ENCODE measurements around the gene SAMD14.

Gene SAMD14

DNA sequence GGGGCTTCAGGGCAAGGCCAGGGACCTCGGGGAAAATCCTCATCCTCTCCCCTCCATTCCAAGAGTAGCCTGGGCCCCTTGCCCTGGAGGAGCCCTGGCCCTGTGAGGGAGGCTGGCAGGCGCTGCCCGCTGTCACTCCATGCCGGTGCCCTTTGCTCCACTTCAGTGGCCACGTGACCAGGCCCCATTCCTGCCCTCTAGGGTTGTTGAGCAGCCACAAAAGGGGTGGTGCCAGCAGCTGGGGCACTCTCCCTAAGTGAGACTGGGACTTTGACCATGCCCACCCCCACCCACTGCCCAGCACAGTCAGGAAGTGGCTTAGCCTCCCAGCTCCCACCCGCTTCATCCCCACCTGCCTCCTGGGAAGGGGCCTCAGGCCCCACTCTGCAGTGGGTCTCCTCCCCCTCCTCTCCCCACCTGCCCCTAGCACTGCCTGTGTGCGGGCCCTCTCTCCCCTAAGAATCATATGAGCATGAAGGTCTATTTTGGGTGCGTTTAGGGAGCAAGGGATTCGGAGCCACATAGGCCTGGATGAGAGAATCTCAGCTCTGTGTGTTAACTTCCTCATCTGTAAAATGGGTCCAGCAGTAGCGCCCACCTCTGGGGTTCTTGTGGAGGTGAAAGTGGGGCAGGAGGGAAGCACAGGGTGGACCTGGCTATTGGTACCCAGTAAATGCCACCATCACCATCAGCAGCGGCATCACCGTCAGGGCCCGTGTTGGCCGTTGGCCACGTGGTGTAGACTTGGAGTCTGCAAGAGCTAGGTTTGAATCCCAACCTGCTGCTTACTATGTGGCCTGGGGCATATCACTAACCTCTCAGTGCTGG lies 27.6 kb downstream of the SAMD14 start:
- H3K27me3 Mint-ChIP-seq: no peaks in the 10 kb centered on the region
- no peak overlapping the region for H3K4me3 Mint-ChIP-seq
- H3K27ac Mint-ChIP-seq: no peak overlapping the region
- no peaks in the 10 kb centered on the region for H3K9me3 Mint-ChIP-seq
- H3K36me3 Mint-ChIP-seq: no peaks in the 10 kb centered on the region
- peaks cover 13% of the 10 kb centered on the region for H3K4me1 Mint-ChIP-seq

DNA sequence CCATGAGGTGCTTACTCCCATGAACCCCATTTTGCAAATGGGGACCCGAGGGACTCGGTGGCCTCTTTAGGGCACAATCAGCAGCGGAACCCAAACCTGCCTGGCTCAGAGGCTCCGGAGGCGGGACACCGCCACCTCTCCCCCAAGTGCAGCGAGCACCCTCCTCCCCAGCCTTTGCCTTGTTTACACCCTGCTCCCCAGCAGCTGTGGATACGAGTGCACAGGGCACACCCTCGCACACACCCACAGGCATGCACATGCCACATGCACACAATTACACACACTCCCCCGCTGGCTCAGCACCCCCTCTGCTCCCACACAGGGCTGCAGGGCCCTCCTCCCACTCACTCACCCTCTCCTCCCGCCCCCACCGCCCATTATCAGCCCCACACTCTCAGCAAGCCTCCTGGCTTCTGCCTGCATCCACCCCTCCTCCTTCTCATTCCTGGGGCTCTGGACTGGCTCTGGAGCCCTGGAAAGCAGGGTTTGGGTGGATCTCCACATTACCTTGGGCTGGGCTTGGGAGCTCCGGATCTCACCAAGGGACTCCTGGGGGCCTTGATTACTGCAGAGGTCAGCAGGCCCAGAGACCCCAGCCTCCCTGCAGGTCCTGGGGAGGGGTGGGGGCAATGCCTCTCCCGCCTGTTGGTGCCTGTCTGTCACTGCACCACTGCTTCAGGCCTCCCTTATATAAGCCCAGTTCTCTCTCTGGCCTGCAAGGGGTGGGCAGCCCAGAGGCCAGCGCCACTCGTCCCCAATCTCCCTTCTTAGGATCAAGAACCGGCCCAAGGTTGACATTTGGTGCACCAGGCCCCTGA lies 28.4 kb downstream of the SAMD14 start:
- Mint-ChIP-seq H3K27ac (no peak overlapping the region), H3K27me3 (no peaks in the 10 kb centered on the region), H3K4me3 (no peak overlapping the region), H3K4me1 (peaks cover 17% of the 10 kb centered on the region), H3K36me3 (no peaks in the 10 kb centered on the region), H3K9me3 (no peaks in the 10 kb centered on the region)

- no peaks in the 10 kb centered on the region for H3K36me3 Mint-ChIP-seq
- H3K9me3 Mint-ChIP-seq: no peaks in the 10 kb centered on the region
- peaks cover 23% of the 10 kb centered on the region for H3K4me1 Mint-ChIP-seq
- no peak overlapping the region for H3K27ac Mint-ChIP-seq
- no peaks in the 10 kb centered on the region for H3K27me3 Mint-ChIP-seq
- H3K4me3 Mint-ChIP-seq: no peak overlapping the region
Observed at GRCh38 chr17:50100921-50101345, 29.0 kb downstream of the SAMD14 start.

DNA sequence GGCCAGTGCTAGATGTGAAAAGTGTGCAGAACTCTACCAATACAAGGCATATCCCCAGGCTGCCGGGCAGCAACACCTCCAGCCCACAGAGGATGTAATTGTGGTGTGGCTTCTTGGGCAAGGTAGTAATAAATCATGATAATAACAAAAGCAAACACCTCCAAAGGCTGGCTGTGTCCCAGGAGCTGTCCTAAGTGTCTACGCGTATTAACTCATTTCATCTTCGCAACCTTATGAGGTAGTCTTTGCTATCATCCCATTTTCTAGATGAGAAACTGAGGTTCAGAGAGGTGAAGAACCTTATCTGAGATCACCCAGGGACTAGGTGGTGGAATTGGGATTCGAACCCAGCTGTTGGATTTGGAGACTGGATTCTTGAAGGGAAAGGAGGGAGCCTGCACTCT lies 29.5 kb downstream of the SAMD14 start:
- H3K27me3 Mint-ChIP-seq: no peaks in the 10 kb centered on the region
- peaks cover 27% of the 10 kb centered on the region for H3K4me1 Mint-ChIP-seq
- H3K36me3 Mint-ChIP-seq: no peaks in the 10 kb centered on the region
- H3K27ac Mint-ChIP-seq: no peak overlapping the region
- no peaks in the 10 kb centered on the region for H3K9me3 Mint-ChIP-seq
- no peak overlapping the region for H3K4me3 Mint-ChIP-seq

DNA sequence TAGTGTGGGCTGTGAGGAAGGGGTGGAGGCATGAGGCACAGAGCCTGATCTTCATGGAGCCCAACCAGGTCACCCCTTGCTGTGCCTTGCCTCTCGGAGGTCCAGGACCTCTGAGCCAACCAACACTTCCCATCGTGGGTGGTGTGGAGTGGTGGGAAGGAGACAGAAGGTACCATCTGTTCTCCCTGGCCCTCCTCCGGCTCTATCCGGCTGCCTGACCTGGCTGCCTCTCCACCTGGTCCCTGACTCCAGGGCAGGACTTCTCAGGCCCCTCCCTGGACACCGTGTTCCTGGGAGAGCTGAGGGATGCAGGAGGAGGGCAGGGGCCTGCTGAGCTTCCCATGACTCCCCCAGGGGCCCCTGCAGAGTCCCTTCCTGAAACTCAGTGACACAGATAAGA lies 31.0 kb downstream of the SAMD14 start:
- Mint-ChIP-seq H3K9me3 (no peaks in the 10 kb centered on the region), H3K27ac (no peak overlapping the region), H3K4me3 (no peak overlapping the region), H3K27me3 (no peaks in the 10 kb centered on the region), H3K4me1 (peaks cover 33% of the 10 kb centered on the region), H3K36me3 (no peaks in the 10 kb centered on the region)

- no peaks in the 10 kb centered on the region for H3K36me3 Mint-ChIP-seq
- no peak overlapping the region for H3K4me3 Mint-ChIP-seq
- no peak overlapping the region for H3K27ac Mint-ChIP-seq
- H3K4me1 Mint-ChIP-seq: peaks cover 35% of the 10 kb centered on the region
- no peaks in the 10 kb centered on the region for H3K27me3 Mint-ChIP-seq
- H3K9me3 Mint-ChIP-seq: no peaks in the 10 kb centered on the region
Observed at GRCh38 chr17:50098583-50098982, 31.4 kb downstream of the SAMD14 start.

DNA sequence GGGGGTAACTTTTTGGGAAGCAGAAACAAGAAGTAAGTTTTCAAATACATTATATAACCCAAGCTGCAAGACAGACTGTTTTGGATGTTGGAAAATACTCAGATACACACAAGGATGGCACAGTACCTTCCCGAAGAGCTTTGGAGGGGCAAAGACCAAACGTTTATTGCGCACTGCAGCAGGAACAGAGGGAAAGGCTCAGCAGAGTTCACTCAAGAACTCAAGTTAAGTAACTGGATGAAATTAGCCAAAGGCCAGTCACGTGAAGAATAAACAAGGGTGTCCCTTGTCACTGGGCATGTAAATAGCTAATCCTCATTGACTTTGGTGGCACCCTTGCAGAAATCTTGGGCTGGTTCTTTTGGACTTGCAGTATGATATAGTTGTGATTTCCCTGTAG lies 32.0 kb downstream of the SAMD14 start:
- no peak overlapping the region for H3K27ac Mint-ChIP-seq

GRCh38 chr17:50097455-50097854 lies 32.5 kb downstream of the SAMD14 start:
- Mint-ChIP-seq H3K27me3 (no peaks in the 10 kb centered on the region), H3K27ac (no peak overlapping the region), H3K9me3 (no peaks in the 10 kb centered on the region), H3K4me1 (peaks cover 40% of the 10 kb centered on the region), H3K4me3 (no peak overlapping the region), H3K36me3 (no peaks in the 10 kb centered on the region)

More for the DNA sequence above, 32.0 kb downstream of the SAMD14 start:
- Mint-ChIP-seq H3K36me3 (no peaks in the 10 kb centered on the region), H3K9me3 (no peaks in the 10 kb centered on the region), H3K4me1 (peaks cover 40% of the 10 kb centered on the region), H3K27me3 (no peaks in the 10 kb centered on the region), H3K4me3 (no peak overlapping the region)

GRCh38 chr17:50096758-50097157 lies 33.2 kb downstream of the SAMD14 start:
- Mint-ChIP-seq H3K4me1 (peaks cover 40% of the 10 kb centered on the region), H3K4me3 (peak overlapping the region; percentile 0), H3K27me3 (no peaks in the 10 kb centered on the region), H3K27ac (no peak overlapping the region), H3K36me3 (no peaks in the 10 kb centered on the region), H3K9me3 (no peaks in the 10 kb centered on the region)

DNA sequence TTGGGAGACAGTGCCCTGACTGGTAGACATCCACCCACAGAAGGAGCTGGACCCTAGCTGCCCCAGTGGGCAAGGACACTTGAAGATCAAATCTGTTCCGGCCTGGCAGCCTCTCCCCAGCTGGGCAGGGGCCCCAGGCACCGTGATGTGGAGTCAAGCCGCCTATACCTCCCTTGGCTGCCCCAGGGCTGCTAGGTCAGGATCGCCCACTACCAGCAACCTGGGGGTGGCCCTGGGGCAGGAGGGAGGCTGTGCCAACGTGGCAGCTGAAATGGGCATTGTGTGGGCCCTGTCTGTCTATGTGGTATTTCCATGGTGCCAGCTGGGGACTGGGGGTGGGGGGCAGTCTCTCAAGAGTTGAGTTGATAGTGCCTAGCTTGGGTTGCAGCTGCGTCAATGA lies 33.9 kb downstream of the SAMD14 start:
- H3K4me1 Mint-ChIP-seq: peaks cover 40% of the 10 kb centered on the region
- no peaks in the 10 kb centered on the region for H3K9me3 Mint-ChIP-seq
- H3K27ac Mint-ChIP-seq: peak overlapping the region; percentile 70
- H3K36me3 Mint-ChIP-seq: no peaks in the 10 kb centered on the region
- H3K4me3 Mint-ChIP-seq: peak overlapping the region; percentile 97
- H3K27me3 Mint-ChIP-seq: no peaks in the 10 kb centered on the region

DNA sequence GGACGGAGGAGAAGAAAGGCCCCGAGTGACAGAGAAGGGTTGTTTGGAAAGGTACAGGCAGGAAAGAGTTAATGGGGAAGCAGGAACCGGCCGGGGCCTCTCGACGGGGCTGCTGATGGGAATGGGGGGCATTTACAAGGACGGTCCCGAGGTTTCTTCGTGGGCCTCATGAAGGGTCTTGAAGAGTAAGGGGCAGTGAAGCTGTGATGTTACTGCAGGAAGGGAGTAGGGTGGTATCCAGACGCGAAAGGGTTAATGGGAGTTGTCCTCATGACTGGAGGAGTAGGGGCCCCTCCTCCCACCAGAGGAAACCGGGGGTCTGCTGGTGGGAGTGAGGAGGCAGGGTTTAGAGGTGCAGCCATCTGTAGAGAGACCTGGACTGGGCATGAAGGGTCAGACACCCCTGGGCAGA lies 34.3 kb downstream of the SAMD14 start:
- peak overlapping the region; percentile 70 for H3K27ac Mint-ChIP-seq
- no peaks in the 10 kb centered on the region for H3K36me3 Mint-ChIP-seq
- H3K4me3 Mint-ChIP-seq: peak overlapping the region; percentile 97
- no peaks in the 10 kb centered on the region for H3K9me3 Mint-ChIP-seq
- H3K27me3 Mint-ChIP-seq: no peaks in the 10 kb centered on the region
- peaks cover 40% of the 10 kb centered on the region for H3K4me1 Mint-ChIP-seq

DNA sequence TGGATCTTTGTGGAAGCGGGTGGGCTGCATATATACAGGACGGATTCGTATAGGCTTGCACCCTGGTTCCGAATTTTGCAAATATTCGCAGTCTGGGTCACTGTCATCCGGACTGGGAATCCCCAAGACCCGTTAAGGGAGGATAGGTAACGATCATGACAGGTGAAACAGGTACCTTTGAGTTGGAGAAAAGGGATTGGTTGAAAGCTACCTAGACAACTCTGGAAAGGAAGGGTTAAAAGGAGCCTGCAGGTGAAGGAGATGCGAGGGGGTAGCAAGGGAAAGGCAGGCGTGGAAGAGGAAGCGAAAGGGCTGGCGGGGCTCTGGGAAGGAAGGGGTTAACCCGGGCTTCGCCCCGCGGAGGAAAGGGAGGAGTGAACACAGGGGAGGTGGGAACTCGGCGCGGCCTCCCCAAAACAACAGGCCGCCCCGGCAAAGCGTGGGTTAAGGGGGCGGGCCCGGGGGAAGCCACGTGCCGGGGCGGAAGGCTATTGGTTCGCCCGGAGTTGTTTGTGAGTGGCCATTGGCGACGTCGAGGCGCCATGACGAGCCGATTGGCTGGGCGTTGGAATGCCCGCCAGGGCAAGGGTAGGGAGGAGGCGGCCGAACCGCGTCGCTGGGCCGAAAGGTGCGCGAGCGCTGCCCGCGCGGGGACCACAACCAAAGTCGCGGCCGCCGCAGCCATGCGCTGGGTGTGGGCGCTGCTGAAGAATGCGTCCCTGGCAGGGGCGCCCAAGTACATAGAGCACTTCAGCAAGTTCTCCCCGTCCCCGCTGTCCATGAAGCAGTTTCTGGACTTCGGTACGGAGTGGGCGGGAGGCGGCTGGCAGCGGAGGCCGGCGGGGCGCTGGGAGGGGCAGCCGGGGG lies 35.0 kb downstream of the SAMD14 start, which contains the start of gene PDK2:
Gene PDK2 (plus strand): TSS at position 599 of the 867 bp plus-strand sequence. CDS start 85 bp downstream, at position 684.
- H3K9me3 Mint-ChIP-seq: no peaks in the 10 kb centered on the region
- peak within 1 kb of the TSS; percentile 97 for H3K4me3 Mint-ChIP-seq
- H3K27ac Mint-ChIP-seq: peak within 1 kb of the TSS; percentile 98
- no peaks in the 10 kb centered on the region for H3K36me3 Mint-ChIP-seq
- H3K4me1 Mint-ChIP-seq: peaks cover 36% of the 10 kb centered on the region
- no peaks in the 10 kb centered on the region for H3K27me3 Mint-ChIP-seq

GRCh38 chr17:50094243-50094752 lies 35.7 kb downstream of the SAMD14 start:
- Mint-ChIP-seq H3K27ac (peak overlapping the region; percentile 98), H3K9me3 (no peaks in the 10 kb centered on the region), H3K4me3 (peak overlapping the region; percentile 97), H3K36me3 (no peaks in the 10 kb centered on the region), H3K27me3 (no peaks in the 10 kb centered on the region), H3K4me1 (peaks cover 31% of the 10 kb centered on the region)

DNA sequence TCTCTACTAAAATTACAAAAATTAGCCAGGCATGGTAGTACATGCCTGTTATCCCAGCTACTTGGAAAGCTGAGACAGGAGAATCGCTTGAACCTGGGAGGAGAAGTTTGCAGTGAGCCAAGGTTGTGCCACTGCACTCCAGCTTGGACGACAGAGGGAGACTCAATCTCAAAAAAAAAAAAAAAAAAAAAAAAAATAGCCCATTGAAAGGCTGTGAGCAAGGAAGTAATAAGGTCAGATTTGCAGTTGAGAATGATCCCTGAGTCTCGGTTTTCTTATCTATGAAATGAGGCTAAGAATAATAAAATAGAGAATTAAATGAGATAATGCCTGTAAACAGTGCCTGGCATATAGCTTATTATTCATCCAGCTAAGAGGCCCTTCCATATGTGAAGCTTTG lies 36.2 kb downstream of the SAMD14 start:
- H3K4me3 Mint-ChIP-seq: peak overlapping the region; percentile 97

GRCh38 chr17:50093246-50093645 lies 36.7 kb downstream of the SAMD14 start:
- Mint-ChIP-seq H3K36me3 (no peaks in the 10 kb centered on the region), H3K27me3 (no peaks in the 10 kb centered on the region), H3K27ac (no peak overlapping the region), H3K9me3 (no peaks in the 10 kb centered on the region), H3K4me1 (peaks cover 27% of the 10 kb centered on the region), H3K4me3 (no peak overlapping the region)

More for the DNA sequence above, 36.2 kb downstream of the SAMD14 start:
- Mint-ChIP-seq H3K36me3 (no peaks in the 10 kb centered on the region), H3K9me3 (no peaks in the 10 kb centered on the region), H3K4me1 (peaks cover 31% of the 10 kb centered on the region), H3K27ac (no peak overlapping the region), H3K27me3 (no peaks in the 10 kb centered on the region)
